Mesenchymal stem cell (in vitro differentiated cells and primary cell): ENCODE measurements around the gene ABHD8.

Source experiments
- DNase-seq: peaks from one replicate; pipeline ENCODE4 v3.0.0-alpha.2; 2013
- H2AFZ ChIP-seq: one replicate; pipeline ENCODE4 v1.6.1; 2013; ENCODE audit warnings: low read depth, mild to moderate bottlenecking, control low read depth, inconsistent platforms, low read length, moderate library complexity
- H2AK5ac ChIP-seq: 2 replicates; pipeline ENCODE4 v1.6.1; 2013; ENCODE audit warnings: low read length, moderate library complexity, mild to moderate bottlenecking, inconsistent platforms; ENCODE audit not compliant: severe bottlenecking
- H2BK120ac ChIP-seq: one replicate; pipeline ENCODE4 v1.6.1; 2013; ENCODE audit warnings: low read depth, mild to moderate bottlenecking, inconsistent platforms, low read length, moderate library complexity
- H2BK12ac ChIP-seq, 2 experiments: one replicate each; pipeline ENCODE4 v1.6.1; 2013; ENCODE audit warnings: inconsistent platforms in 2 of 2, low read length in 2 of 2, mild to moderate bottlenecking in 2 of 2, moderate library complexity in 2 of 2, control low read depth in 1 of 2
- H2BK15ac ChIP-seq: one replicate; pipeline ENCODE4 v1.6.1; 2013; ENCODE audit warnings: mild to moderate bottlenecking, low read depth, inconsistent platforms; ENCODE audit not compliant: poor library complexity, severe bottlenecking
- H2BK5ac ChIP-seq: 2 replicates; pipeline ENCODE4 v1.6.1; 2013; ENCODE audit warnings: low read depth, mild to moderate bottlenecking, low read length, control low read depth, inconsistent platforms; ENCODE audit not compliant: poor library complexity, severe bottlenecking
- H3K14ac ChIP-seq, 2 experiments: one replicate each; pipeline ENCODE4 v1.6.1; 2013; ENCODE audit warnings: inconsistent platforms in 2 of 2, low read length in 2 of 2, control low read depth in 1 of 2, mild to moderate bottlenecking in 1 of 2, moderate library complexity in 1 of 2
- H3K18ac ChIP-seq, 2 experiments: one replicate each; pipeline ENCODE4 v1.6.1; 2013; ENCODE audit warnings: inconsistent platforms in 2 of 2, low read length in 2 of 2, control low read depth in 1 of 2, low read depth in 1 of 2, mild to moderate bottlenecking in 1 of 2
- H3K23ac ChIP-seq, 2 experiments: one replicate each; pipeline ENCODE4 v1.6.1; 2013; ENCODE audit warnings: inconsistent platforms in 2 of 2, low read length in 2 of 2, mild to moderate bottlenecking in 2 of 2, moderate library complexity in 2 of 2, control low read depth in 1 of 2
- H3K27ac ChIP-seq: 2 replicates; pipeline ENCODE4 v1.5.1; 2013; ENCODE audit warnings: mild to moderate bottlenecking, moderate library complexity, low read length, control low read depth, inconsistent platforms; ENCODE audit not compliant: poor library complexity, severe bottlenecking
- H3K27me3 ChIP-seq, 2 experiments: 2 replicates each; pipeline versions ENCODE4 v1.6.1 to v1.7.0; 2013; ENCODE audit warnings: low read length in 2 of 2, mild to moderate bottlenecking in 2 of 2, moderate library complexity in 2 of 2, control low read depth in 1 of 2, inconsistent platforms in 1 of 2; ENCODE audit not compliant: control insufficient read depth in 1 of 2, insufficient read depth in 1 of 2
- H3K36me3 ChIP-seq, 2 experiments: 2 replicates each; pipeline versions ENCODE4 v1.6.1 to v1.7.0; 2013; ENCODE audit warnings: low read length in 2 of 2, control low read depth in 1 of 2, inconsistent platforms in 1 of 2, low read depth in 1 of 2, mild to moderate bottlenecking in 1 of 2; ENCODE audit not compliant: insufficient read depth in 2 of 2, control insufficient read depth in 1 of 2
- H3K4ac ChIP-seq, 2 experiments: one replicate each; pipeline ENCODE4 v1.6.1; 2013; ENCODE audit warnings: inconsistent platforms in 2 of 2, low read length in 2 of 2, mild to moderate bottlenecking in 2 of 2, moderate library complexity in 2 of 2, control low read depth in 1 of 2, low read depth in 1 of 2
- H3K4me1 ChIP-seq: 2 replicates; pipeline ENCODE4 v1.6.1; 2013; ENCODE audit warnings: low read depth, low read length, control low read depth; ENCODE audit not compliant: control insufficient read depth, insufficient read depth
- H3K4me2 ChIP-seq: 2 replicates; pipeline ENCODE4 v1.6.1; 2013; ENCODE audit warnings: low read length, mild to moderate bottlenecking, inconsistent platforms; ENCODE audit not compliant: poor library complexity, severe bottlenecking
- H3K4me3 ChIP-seq, 2 experiments: 2 replicates each; pipeline versions ENCODE4 v1.5.1 to v1.7.0; 2013; ENCODE audit warnings: low read length in 2 of 2, mild to moderate bottlenecking in 2 of 2, control low read depth in 1 of 2, low read depth in 1 of 2; ENCODE audit not compliant: insufficient read depth in 1 of 2
- H3K79me1 ChIP-seq: replicated peaks from 2 replicates; pipeline ENCODE4 v1.6.1; 2013; ENCODE audit warnings: mild to moderate bottlenecking, control low read depth, low read length, inconsistent platforms; ENCODE audit not compliant: poor library complexity, severe bottlenecking
- H3K9ac ChIP-seq: 2 replicates; pipeline ENCODE4 v1.7.0; 2013; ENCODE audit warnings: mild to moderate bottlenecking, low read length, moderate library complexity
- H3K9me3 ChIP-seq: 2 replicates; pipeline ENCODE4 v1.7.0; 2013; ENCODE audit warnings: mild to moderate bottlenecking, low read length; ENCODE audit not compliant: control insufficient read depth
- H4K8ac ChIP-seq: one replicate; pipeline ENCODE4 v1.6.1; 2013; ENCODE audit warnings: inconsistent platforms, mild to moderate bottlenecking, low read length, moderate library complexity
- H4K91ac ChIP-seq: one replicate; pipeline ENCODE4 v1.6.1; 2013; ENCODE audit warnings: mild to moderate bottlenecking, low read length, inconsistent platforms
- WGBS: methylation state at CpG from one replicate; pipeline ENCODE4 v1.1.7; 2013; ENCODE audit warnings: mixed read lengths; 5-methylcytosine and 5-hydroxymethylcytosine counted together

ABHD8 gene

DNA sequence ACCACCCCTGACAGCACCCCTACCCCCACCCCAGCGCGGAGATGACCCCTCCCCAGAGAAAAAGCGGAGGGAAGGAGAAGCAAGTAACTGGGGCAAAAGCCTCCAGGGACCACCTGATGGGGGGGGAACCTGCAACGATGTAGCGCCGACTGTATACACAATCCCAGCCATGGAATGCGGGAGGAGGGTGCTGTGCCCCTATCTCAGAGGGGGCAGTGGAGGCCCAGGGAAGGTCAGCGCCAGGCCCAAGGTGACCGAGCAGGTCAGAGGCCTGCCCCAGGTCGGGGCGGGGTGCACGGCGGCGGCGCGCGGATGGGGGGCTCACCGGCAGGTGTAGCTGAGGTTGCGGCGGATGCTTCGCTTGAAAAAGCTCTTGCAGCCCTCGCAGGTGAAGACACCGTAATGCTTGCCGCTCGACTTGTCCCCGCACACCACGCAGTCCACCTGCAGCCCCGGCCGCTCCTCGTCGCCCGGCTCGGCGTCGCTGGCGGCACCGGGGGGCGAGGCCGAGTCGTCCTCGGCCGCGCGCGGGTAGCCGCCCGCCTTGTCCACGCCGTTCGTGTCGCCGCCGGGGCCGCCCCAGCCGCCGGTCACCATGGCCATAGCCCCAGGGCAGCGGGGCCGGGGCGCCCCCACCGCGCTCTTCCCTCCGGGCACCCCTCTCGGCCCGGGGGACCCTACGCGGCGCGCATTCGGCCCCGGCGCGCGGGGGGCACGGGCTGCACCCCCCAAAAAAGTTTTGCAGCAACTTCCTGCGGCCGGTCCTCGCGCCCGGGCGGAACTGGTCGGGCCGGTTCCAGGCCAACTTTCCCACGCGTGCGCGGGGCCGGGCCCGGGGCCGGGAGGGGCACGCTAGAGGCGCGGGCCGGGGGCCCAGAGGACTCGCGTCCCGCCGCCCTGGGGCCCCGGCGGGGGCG, 58.3 kb downstream of the ABHD8 start:
- peak overlapping the region; percentile 93 for H2BK120ac ChIP-seq
- 1% methylated on average over 62 of the region's 100 CpGs for WGBS

DNA sequence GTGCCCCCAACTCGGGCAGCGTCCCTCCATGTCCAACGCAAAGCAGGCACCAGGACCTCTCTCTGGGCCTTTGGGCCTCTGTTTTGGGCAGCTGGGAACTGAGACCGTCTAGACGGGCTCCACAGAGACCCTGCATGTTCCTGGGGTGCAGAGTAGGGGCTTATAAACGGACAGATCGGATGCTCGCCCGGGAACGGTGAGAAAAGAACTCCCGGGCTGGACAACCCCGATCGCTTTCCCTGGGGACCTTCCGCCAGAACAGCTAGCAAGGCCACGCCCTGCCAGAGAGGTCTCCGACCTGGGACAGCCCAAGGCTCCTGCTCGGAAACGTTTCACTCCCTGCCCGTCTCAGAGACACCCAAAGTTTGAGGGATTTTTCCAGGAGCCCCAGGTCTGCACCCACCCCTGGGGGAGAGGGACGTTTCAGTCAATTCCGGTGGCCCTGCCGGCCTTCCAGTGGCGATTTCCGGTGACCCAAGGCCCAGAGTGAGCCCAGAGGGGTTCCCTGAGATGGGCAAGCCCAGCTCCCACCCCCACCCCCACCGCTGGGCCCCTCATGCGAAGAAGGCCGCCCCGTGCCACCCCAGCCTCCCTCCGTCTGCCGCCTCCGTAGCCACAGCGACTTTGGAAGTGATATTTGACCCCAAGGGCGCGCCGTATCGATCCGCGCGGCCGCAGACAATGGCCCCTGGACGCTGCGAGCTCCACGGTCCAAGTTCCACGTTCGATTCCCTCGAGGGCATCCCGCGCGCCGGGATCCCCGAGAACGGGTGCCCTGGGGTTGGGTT, 59.2 kb downstream of the ABHD8 start:
- Histone ChIP-seq H3K18ac (peak overlapping the region; percentile 85 to 98), H3K9ac (peak overlapping the region; percentile 79), H3K4ac (peak overlapping the region; percentile 98 to 99), H2BK15ac (peak overlapping the region; percentile 94), H3K4me3 (peak overlapping the region; percentile 90 to 92), H3K4me1 (peaks cover 47% of the 10 kb centered on the region), H2AFZ (no peak overlapping the region), H3K27me3 (no peaks in the 10 kb centered on the region), H2BK120ac (peak overlapping the region; percentile 93), H2AK5ac (peak overlapping the region; percentile 21), H3K27ac (peak overlapping the region; percentile 55), H3K4me2 (peak overlapping the region; percentile 49), H4K8ac (peak overlapping the region; percentile 53), H2BK12ac (no peak overlapping the region), H3K9me3 (no peaks in the 10 kb centered on the region), H3K79me1 (peaks cover 7% of the 10 kb centered on the region), H3K23ac (peak overlapping the region in 1 of 2 experiments; percentile 94), H2BK5ac (no peak overlapping the region), H3K36me3 (peaks cover 0 to 17% of the 10 kb centered on the region in 2 experiments), H3K14ac (peak overlapping the region; percentile 66 to 80), H4K91ac (peak overlapping the region; percentile 90)
- WGBS, result under 1% methylated on average over 33 of the region's 52 CpGs
- peak; percentile 54 for DNase-seq

More for the DNA sequence above, 58.3 kb downstream of the ABHD8 start:
- Histone ChIP-seq H3K27ac (peak overlapping the region; percentile 22), H3K4me2 (peak overlapping the region; percentile 49), H3K9me3 (no peaks in the 10 kb centered on the region), H3K79me1 (peaks cover 6% of the 10 kb centered on the region), H3K9ac (peak overlapping the region; percentile 79), H3K36me3 (peaks cover 0 to 16% of the 10 kb centered on the region in 2 experiments), H4K8ac (peak overlapping the region; percentile 43), H3K27me3 (no peaks in the 10 kb centered on the region), H2BK12ac (peak overlapping the region; percentile 5 to 11), H2AK5ac (peak overlapping the region; percentile 5), H4K91ac (peak overlapping the region; percentile 90), H3K23ac (peak overlapping the region in 1 of 2 experiments; percentile 99), H3K4ac (peak overlapping the region; percentile 98 to 99), H3K18ac (peak overlapping the region; percentile 85 to 98), H3K4me3 (peak overlapping the region; percentile 90 to 92), H2AFZ (no peak overlapping the region), H3K14ac (peak overlapping the region; percentile 80 to 84), H2BK5ac (peak overlapping the region; percentile 1), H3K4me1 (peaks cover 53% of the 10 kb centered on the region), H2BK15ac (peak overlapping the region; percentile 94)
- DNase-seq, result no peak

DNA sequence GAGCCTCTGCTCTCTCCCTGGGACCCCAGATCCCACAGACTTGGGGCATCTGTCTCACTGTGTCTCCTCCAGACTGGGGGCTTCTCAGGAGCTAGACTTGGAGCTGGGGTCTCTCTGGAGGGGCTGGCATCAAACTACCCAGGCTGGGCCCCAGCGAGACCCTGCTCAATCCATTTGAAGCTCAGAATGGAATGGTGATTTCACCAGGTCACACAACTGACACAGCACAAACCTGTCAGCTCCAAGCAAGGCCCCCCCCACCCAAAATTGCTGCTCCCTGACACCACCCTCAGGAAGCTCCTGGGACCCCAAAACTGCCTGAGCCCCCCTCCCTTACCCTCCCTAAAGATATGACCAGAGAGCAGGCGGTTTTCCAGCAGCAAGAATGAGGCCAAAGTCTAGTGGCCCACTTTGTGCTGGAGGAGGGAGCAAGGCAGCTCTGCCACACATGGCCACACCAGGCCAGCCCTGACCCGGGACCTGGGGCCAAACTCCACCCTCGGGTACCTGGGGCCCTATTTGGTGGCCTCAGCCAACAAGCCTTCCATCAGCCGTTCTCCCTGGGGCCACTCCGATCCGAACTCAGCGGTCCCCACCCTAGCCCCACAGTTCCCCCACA, 59.9 kb downstream of the ABHD8 start:
- WGBS, result 27% methylated on average over 8 of the region's 8 CpGs
- peak overlapping the region; percentile 14 to 98 for H3K18ac ChIP-seq
- peak overlapping the region; percentile 61 for H4K91ac ChIP-seq
- peak overlapping the region; percentile 79 for H3K9ac ChIP-seq
- H3K14ac ChIP-seq, result peak overlapping the region in 1 of 2 experiments; percentile 37
- H3K4ac ChIP-seq, result peak overlapping the region in 1 of 2 experiments; percentile 89
- no peak overlapping the region for H2BK15ac ChIP-seq
- H3K4me3 ChIP-seq, result peak overlapping the region; percentile 90 to 92
- no peak overlapping the region for H2BK5ac ChIP-seq
- peak overlapping the region; percentile 21 for H2AK5ac ChIP-seq
- no peak for DNase-seq
- H2BK120ac ChIP-seq, result peak overlapping the region; percentile 45
- H3K36me3 ChIP-seq, result peaks cover 3 to 18% of the 10 kb centered on the region in 2 experiments
- no peak overlapping the region for H4K8ac ChIP-seq
- H3K9me3 ChIP-seq, result no peaks in the 10 kb centered on the region
- peak overlapping the region in 1 of 2 experiments; percentile 29 for H2BK12ac ChIP-seq
- H3K27ac ChIP-seq, result peak overlapping the region; percentile 55
- peaks cover 9% of the 10 kb centered on the region for H3K79me1 ChIP-seq
- H2AFZ ChIP-seq, result no peak overlapping the region
- no peaks in the 10 kb centered on the region for H3K27me3 ChIP-seq
- H3K23ac ChIP-seq, result peak overlapping the region in 1 of 2 experiments; percentile 17
- peaks cover 44% of the 10 kb centered on the region for H3K4me1 ChIP-seq
- H3K4me2 ChIP-seq, result peak overlapping the region; percentile 49
